AG08395 (cell line): ENCODE results near the gene TMEM154.
A peak's percentile ranks its signal among the peaks of the same experiment; 100 is the strongest.

Experiments
- DNase-seq: peaks from one replicate; pipeline ENCODE4 v3.0.0; 2012; ENCODE audit warnings: mixed read lengths, low spot score

The TMEM154 gene

GRCh38 chr4:152679414-152680281 is at the start of gene TMEM154:
TMEM154 (minus strand) TSS chr4:152679997; CDS start chr4:152679933, 64 bp downstream.
- peak; percentile 65 for DNase-seq

GRCh38 chr4:152729466-152729865 is 49.7 kb upstream of the TMEM154 start:
- DNase-seq: peak; percentile 44

- no peak for DNase-seq
Measured at GRCh38 chr4:152728343-152728742, 48.5 kb upstream of the TMEM154 start.

- DNase-seq: no peak
Measured at GRCh38 chr4:152727784-152728183, 48.0 kb upstream of the TMEM154 start.

- no peak for DNase-seq
Measured at GRCh38 chr4:152724494-152724893, 44.7 kb upstream of the TMEM154 start.

- no peak for DNase-seq
Measured at GRCh38 chr4:152723236-152723635, 43.4 kb upstream of the TMEM154 start.

GRCh38 chr4:152719801-152720556 is 40.2 kb upstream of the TMEM154 start:
- no peak for DNase-seq

GRCh38 chr4:152719291-152719690 is 39.5 kb upstream of the TMEM154 start:
- no peak for DNase-seq

- DNase-seq: no peak
Measured at GRCh38 chr4:152715076-152715475, 35.3 kb upstream of the TMEM154 start.

- no peak for DNase-seq
Measured at GRCh38 chr4:152713951-152714705, 34.3 kb upstream of the TMEM154 start.

GRCh38 chr4:152709675-152710438 is 30.1 kb upstream of the TMEM154 start:
- no peak for DNase-seq

- DNase-seq: no peak
Measured at GRCh38 chr4:152708796-152709195, 29.0 kb upstream of the TMEM154 start.

GRCh38 chr4:152708361-152708760 is 28.6 kb upstream of the TMEM154 start:
- no peak for DNase-seq

- no peak for DNase-seq
Measured at GRCh38 chr4:152707632-152708031, 27.8 kb upstream of the TMEM154 start.

GRCh38 chr4:152705903-152706302 is 26.1 kb upstream of the TMEM154 start:
- no peak for DNase-seq

- DNase-seq: no peak
Measured at GRCh38 chr4:152704788-152705187, 25.0 kb upstream of the TMEM154 start.

GRCh38 chr4:152700151-152700550 is 20.4 kb upstream of the TMEM154 start:
- DNase-seq: no peak

- DNase-seq: no peak
Measured at GRCh38 chr4:152699313-152699712, 19.5 kb upstream of the TMEM154 start.

- DNase-seq: no peak
Measured at GRCh38 chr4:152698089-152698499, 18.3 kb upstream of the TMEM154 start.

GRCh38 chr4:152697284-152698088 is 17.7 kb upstream of the TMEM154 start:
- DNase-seq: no peak

GRCh38 chr4:152696764-152697261 is 17.0 kb upstream of the TMEM154 start:
- no peak for DNase-seq
